SK-N-MC (cell line): ENCODE measurements around the gene KRT17.
"Not testable (repeated sequence)": the region's sequence is repeated elsewhere in the genome, so short reads cannot be mapped to it uniquely, and the experiment has no call there.

Source experiments
- DNase-seq: peaks from one replicate; pipeline ENCODE4 v3.0.0-alpha.2; 2011; ENCODE audit warnings: low read depth, low spot score
- H3K27ac ChIP-seq: fragments of 200-600 bp; sonication (generic); 2 replicates; pipeline ENCODE4 v1.5.1; 2016; ENCODE audit warnings: mixed run types
- H3K36me3 ChIP-seq: fragments of 200-600 bp; sonication (generic); 2 replicates; pipeline ENCODE4 v1.6.1; 2017; ENCODE audit warnings: antibody characterized with exemption, low read length, mixed read lengths; ENCODE audit not compliant: insufficient read depth
- H3K4me3 ChIP-seq: fragments of 200-600 bp; sonication (generic); 2 replicates; pipeline ENCODE4 v1.5.1; 2016
- H3K9ac ChIP-seq: fragments of 200-600 bp; sonication (generic); 2 replicates; pipeline ENCODE4 v1.8.0; 2017; ENCODE audit warnings: mixed run types, mixed read lengths; ENCODE audit not compliant: insufficient read length
- H3K9me3 ChIP-seq: fragments of 200-600 bp; sonication (generic); 2 replicates; pipeline ENCODE4 v1.6.1; 2017; ENCODE audit warnings: low read depth, mild to moderate bottlenecking, antibody characterized with exemption, low read length, moderate library complexity, mixed read lengths
- EZH2 ChIP-seq: fragments of 200-600 bp; sonication (generic); IDR thresholded peaks from one replicate; pipeline ENCODE4 v1.6.1; 2017; ENCODE audit warnings: antibody characterized with exemption
- FOXP2 ChIP-seq: optimal IDR thresholded peaks from 2 replicates; pipeline ENCODE3; 2011; ENCODE audit warnings: mild to moderate bottlenecking, moderate library complexity; ENCODE audit not compliant: insufficient read depth; ENCODE audit errors: extremely low read length, control extremely low read depth
- POLR2AphosphoS5 ChIP-seq: IDR thresholded peaks from 2 replicates; pipeline ENCODE4 v1.6.1; 2012; ENCODE audit warnings: mild to moderate bottlenecking, low read depth, low read length, borderline replicate concordance

The KRT17 gene

DNA sequence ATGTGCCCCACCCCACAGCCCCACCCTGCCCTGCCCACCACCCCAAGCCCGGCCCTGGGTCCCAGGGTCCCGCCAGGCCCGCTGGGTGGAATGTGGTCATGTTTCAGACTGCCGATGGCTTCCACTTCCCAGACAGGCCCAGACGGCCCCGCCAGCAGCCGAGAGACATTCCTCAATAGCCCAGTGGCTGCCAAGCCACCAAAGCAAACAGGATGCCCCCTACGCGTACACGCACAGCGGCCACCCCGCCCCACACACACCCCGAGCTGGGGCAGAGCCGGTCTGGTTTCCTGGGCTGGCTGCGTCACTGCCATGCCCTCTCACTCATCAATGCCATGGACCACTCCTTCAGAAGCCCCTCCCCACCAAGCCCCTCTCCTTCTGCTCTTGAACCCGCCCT is 1.2 kb upstream of the KRT17 start:
- no peak for DNase-seq
- no peak overlapping the region for H3K27ac ChIP-seq

DNA sequence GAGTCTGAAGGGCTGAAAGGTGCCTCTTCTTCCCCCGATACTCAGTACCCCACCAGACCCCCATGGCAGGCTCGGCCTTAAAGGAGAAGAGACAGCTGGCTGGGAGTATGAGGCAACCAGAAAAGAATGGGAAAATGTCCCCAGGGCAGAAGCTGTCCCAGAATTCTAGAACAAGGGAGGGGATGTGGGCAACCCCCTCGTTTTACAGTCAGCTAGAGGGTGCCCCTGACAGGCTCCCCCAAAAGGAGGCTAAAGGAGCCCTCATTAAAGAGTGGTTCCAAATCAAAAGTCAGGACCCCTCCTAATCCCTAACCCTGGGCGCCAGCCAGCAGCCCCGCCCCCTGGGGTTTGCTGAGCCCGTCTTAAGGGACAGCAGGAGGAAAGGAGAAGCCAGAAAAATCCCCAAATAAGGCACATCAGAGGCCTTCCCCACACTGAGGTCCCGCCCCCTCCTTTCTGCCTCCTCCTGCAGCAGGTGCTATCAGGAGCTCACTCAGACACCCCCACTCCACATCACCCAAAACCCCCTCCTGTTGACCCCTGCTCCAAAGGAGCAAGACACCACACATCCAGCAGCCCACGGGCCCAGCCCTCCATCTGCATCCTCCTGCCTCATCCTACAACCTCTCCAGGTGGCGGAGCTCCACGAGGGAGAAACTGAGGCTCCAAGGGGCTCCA is 1.1 kb downstream of the KRT17 start:
- peak overlapping the region; percentile 12; the same call in 1 of the 2 replicates for H3K4me3 ChIP-seq
- DNase-seq, H3K27ac ChIP-seq, H3K9me3 ChIP-seq, H3K9ac ChIP-seq, H3K36me3 ChIP-seq: not testable (repeated sequence)

More for the DNA sequence above, 1.2 kb upstream of the KRT17 start:
- Histone ChIP-seq H3K9ac (no peak overlapping the region), H3K36me3 (no peaks in the 10 kb centered on the region), H3K4me3 (no peak overlapping the region), H3K9me3 (no peaks in the 10 kb centered on the region)
- TF ChIP-seq FOXP2 (no peak), POLR2AphosphoS5 (no peak), EZH2 (no peak)

DNA sequence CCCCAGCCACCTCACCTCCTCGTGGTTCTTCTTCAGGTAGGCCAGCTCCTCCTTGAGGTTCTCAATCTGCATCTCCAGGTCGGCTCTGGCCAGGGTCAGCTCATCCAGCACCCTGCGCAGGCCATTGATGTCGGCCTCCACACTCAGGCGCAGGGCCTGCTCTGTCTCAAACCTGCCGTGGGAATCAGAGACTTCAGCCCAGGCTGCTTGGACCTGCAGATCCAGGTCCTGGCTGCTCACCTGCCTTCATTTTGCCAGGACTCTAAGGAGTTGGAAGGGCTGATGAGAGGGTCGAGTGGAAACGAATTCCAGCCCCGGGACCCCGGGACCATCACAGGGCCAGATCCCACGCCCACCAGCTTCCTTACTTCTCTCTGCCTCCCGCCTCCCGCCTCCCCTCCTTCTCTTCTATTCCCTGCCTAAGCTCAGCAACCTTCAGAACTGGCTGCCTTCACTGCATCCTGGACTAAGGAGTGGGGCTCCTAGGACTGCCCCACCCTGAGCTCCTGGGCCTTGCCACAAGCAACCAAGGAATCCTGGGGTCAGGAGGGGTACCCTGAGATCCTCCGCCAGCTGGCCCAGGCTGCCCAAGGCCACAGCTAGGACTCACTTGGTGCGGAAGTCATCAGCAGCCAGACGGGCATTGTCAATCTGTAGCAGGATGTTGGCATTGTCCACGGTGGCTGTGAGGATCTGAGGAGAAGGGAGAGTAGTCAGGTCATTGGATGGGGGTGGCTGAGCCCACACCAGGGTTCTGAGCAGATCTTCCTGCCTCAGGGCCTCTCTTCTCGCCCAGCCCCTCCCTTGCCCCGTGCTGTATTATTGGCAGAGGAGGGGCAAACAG is 1.8 kb downstream of the KRT17 start:
- not testable (repeated sequence) for H3K9me3 ChIP-seq, H3K36me3 ChIP-seq, H3K27ac ChIP-seq, H3K9ac ChIP-seq, DNase-seq
- peak overlapping the region; percentile 12; the same call in 1 of the 2 replicates for H3K4me3 ChIP-seq

DNA sequence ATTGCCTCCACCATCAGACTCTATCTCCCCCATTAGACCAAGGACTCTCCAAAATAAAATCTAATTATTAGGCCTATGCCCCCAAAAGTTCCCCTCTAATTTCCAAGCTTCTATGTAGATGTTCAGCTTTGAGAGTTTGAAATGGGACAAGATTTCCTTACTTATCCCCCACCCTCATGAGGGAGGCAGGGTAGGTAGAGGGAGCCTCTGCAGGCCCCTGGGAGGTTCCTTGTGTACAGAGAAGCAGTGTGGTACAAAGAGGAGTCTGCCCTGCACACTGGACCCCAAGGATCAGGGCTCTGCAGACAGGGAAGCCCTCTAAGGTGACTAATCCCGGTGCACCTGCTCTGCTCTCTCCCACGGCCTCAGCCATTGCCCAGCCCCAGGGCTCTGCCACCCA is 2.5 kb downstream of the KRT17 start:
- Histone ChIP-seq H3K27ac (no peak overlapping the region), H3K4me3 (no peak overlapping the region)

DNA sequence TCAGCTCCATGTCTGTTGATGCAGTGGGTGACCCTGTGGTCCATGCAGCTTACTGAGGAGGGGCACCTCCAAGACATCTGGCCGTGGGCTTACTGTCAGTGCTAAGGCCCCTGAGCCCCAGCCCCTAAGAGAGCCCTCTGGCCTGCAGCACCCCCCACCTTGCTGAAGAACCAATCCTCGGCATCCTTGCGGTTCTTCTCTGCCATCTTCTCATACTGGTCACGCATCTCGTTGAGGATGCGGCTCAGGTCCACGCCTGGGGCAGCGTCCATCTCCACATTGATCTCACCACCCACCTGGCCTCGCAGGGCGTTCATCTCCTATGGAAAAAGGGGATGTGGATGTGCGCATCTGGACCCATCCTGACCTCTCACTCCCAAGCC is 2.9 kb downstream of the KRT17 start:
- H3K36me3 ChIP-seq, H3K9ac ChIP-seq, DNase-seq, H3K4me3 ChIP-seq, H3K9me3 ChIP-seq: not testable (repeated sequence)
- peak overlapping the region; percentile 65; the same call in 1 of the 2 replicates for H3K27ac ChIP-seq

More for the DNA sequence above, 2.5 kb downstream of the KRT17 start:
- no peaks in the 10 kb centered on the region for H3K36me3 ChIP-seq
- TF ChIP-seq POLR2AphosphoS5 (no peak), FOXP2 (no peak), EZH2 (no peak)
- no peak overlapping the region for H3K9ac ChIP-seq
- no peaks in the 10 kb centered on the region for H3K9me3 ChIP-seq
- DNase-seq: no peak

DNA sequence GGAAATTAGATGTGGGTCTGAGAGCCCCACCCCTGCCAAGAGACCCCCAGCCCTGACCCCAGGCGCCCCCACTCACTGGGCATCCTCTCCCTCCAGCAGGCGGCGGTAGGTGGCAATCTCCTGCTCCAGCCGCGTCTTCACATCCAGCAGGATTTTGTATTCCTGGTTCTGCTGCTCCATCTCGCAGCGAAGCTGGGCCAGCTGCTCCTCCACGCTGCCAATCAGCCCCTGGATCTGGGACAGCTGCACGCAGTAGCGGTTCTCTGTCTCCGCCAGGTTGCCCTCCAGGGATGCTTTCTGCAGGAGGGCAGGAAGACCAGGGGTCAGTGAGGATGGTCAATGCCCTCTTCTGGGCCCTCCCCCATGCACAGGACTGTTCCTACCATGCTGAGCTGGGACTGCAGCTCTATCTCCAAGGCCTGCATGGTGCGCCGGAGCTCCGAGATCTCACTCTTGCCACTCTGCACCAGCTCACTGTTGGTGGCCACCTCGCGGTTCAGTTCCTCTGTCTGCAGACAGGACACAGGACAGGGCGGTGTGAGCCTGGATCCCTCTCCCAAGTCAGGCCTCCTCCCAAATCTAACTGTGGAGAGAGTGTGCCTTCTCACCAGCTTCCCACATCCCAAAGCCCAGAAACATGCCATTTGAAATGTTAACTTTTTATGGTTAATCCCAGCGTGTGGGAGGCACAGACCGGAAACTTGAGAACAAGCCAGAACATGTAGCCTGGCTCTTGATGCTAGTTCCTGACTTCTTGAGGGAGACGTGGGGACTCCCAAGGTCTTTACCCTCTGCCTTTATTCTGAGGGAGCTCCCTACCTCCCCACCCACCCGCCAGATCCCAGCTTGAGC is 3.6 kb downstream of the KRT17 start:
- TF ChIP-seq POLR2AphosphoS5 (no peak), EZH2 (no peak), FOXP2 (no peak)
- Histone ChIP-seq H3K9me3 (no peaks in the 10 kb centered on the region), H3K4me3 (no peak overlapping the region), H3K27ac (peak overlapping the region; percentile 65; the same call in 1 of the 2 replicates), H3K36me3 (no peaks in the 10 kb centered on the region), H3K9ac (no peak overlapping the region)
- peak; percentile 39 for DNase-seq

DNA sequence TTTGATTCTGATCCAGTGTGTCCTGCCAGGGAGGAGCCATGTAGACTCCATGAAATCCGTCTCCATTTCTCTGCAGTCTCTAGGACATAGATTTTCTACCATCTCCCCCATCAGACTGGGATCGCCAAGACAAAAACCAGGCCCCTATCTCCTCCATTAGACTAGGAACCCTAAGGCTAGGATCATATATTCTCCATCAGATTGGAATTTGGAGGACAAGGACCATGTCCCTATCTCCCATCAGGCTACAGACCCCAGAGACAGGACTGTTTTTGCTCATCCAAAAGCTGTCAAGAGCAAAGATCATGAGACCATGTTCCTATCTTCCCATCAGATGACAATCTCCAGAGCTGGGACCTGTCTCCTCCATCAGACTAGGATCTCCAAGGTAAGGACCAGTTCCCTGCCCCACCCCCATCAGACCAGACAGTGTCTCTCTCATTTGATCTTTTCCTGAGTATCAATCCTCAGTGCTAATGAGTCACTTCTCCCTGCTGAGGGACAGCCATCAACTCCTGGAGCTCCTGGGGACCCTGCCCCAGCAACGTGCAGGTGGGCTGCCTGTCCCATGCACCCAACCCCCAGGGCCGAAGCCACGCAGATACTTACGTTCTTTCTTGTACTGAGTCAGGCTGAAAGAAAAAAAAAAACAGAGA is 4.3 kb downstream of the KRT17 start:
- H3K9ac ChIP-seq, H3K9me3 ChIP-seq, H3K27ac ChIP-seq, H3K4me3 ChIP-seq, H3K36me3 ChIP-seq, DNase-seq: not testable (repeated sequence)

DNA sequence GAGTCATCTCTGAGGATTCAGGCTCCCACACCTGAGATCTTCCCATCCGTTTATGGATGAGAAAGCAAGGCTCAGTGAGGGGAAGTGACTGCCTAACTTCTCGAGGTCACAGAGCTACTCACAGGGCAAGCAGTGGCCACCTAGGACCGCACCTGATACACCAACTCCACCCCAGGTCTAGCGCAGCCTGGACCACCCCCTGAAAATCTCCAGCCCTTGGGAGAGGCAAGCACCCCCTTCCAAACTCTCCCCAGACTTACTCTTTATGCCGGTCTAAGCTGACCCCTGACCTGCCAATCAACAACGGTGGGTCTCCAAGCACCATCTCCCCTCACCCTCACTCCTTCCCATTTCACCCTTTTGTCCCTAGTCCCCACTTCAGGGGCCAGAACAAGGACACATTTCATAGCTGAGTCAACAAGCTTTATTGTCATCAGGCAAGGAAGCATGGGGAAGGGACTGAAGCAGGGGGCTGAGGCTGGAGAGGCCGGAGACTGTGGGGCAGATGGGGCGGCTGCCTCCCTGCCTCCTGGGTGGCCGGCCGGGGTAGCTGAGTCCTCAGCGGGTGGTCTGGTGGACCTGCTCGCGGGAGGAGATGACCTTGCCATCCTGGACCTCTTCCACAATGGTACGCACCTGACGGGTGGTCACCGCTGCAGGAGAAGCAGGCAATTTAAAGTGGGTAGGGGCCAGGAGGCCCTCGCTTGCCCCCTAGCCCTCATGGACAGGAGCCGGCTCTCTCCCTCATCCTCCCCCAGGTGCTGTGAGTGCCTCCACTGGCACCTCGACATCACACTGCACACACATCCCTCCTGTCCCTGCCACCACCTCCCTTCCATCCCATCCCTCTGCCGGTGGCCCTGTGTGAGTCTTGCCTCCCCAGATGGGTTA is 5.1 kb downstream of the KRT17 start:
- H3K9ac ChIP-seq: no peak overlapping the region
- H3K9me3 ChIP-seq: no peaks in the 10 kb centered on the region
- H3K27ac ChIP-seq: no peak overlapping the region
- DNase-seq: no peak
- no peak for TF ChIP-seq FOXP2
- TF ChIP-seq POLR2AphosphoS5: no peak
- TF ChIP-seq EZH2: no peak
- H3K4me3 ChIP-seq: no peak overlapping the region
- no peaks in the 10 kb centered on the region for H3K36me3 ChIP-seq
